GM18517 (cell line): ENCODE measurements around the gene GPSM3.
"Not testable (repeated sequence)": the region's sequence is repeated elsewhere in the genome, so short reads cannot be mapped to it uniquely, and the experiment has no call there.

Experiments
- ATAC-seq: cut with Tn5 transposase; IDR thresholded peaks from one replicate; pipeline ENCODE4 v1.9.1; 2021; ENCODE audit warnings: mild to moderate bottlenecking, moderate library complexity; ENCODE audit not compliant: unreplicated experiment

GPSM3 gene

DNA sequence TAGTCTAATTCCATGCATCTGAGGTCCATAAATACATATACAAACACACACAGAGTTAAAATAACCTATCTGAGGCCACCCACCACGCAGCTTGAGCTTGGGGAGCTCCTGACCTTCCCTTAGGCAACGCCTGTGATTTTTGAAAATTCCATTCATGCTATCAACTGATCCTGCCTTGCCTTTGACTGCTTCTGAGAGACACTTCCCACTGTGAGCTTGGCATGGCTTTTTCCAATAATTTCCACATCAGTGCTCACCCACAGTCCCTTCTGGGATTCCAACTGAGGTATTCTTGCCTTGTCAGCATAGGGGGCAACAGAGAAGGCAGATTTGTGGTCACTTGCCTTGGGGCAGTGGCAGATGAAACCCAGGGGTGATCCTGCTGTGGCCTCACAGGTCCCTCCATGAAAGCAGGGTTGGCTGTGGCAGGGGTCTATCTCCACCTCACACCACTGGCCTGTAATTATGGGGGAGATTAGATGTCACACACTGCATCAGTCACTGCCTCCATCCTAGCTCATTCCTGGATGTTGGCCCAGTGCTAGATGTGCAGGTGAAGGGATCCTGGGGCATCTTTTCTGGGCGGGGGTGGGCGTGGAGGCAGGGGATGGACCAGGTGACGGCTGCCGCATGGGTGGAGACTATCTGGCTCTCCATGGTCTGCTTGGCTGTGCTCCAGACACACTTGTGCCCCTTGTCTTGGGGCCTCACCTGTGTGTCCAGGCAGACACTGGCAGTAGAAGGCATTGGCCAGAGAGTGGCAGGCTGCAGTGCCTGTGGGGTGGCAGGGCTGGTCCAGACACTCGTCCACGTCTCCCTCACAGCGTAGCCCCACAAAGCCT lies 11.2 kb upstream of the GPSM3 start:
- no peak for ATAC-seq

- ATAC-seq = no peak
These were observed 9.7 kb upstream of the GPSM3 start for GRCh38 chr6:32202186-32202585.

DNA sequence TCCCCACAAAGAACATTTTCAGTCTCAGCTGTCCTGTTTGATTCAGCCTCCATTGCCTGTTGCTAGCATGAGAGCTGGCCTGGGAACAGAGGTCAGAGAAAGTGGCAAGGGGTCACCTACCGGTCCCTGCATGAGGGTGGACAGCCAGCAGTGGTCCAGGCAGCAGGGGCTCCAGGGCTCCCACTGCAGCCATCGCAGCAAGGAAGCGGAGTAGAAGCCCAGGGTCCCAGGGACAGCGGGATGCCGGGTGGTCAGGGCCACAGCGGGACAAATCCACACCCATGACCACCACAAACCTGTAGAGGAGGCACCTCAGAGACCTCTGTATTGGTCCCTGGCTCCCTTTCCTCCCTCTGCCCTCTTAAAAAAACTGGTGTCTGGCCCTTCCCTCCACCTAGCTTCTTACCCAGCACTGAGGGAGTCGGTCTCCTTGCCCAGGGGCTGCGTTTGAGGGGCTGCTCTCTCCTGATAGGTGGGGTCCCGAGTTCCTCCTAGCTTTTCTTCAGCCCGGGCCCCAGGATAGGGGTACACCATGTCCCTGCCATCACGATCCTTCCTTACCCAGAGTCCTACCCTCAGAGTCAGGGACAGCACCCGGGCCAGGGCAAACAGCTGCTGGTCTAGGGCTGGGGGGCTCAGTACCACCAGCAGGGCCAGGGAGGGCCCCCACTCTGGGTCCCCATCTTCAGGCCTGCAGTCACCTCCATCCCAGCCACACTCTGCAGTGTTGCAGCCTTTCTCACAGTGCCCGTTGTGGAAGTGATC lies 8.4 kb upstream of the GPSM3 start:
- ATAC-seq = no peak

DNA sequence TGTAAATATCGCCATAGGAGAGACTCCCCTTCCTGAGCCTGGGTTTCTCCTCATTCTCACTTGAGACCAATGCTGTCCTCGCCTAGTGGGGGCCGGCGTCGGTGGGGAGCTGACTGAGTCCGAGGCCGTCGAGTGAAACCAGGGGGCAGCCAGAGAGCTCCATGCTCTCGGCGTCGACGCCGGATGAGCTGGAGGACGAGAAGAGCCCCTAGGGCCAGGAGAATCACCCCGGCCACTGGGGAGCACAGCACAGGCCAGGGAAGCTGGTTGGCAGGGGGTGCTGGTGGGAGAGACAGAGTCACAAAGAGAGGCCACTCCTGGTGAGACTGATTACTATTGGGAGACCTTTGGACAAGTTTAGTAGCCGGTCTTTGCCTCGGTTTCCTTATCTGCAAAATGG lies 6.4 kb upstream of the GPSM3 start:
- no peak for ATAC-seq

- no peak for ATAC-seq
These were observed 5.9 kb upstream of the GPSM3 start for GRCh38 chr6:32198345-32198696.

GRCh38 chr6:32196682-32197616 lies 4.5 kb upstream of the GPSM3 start:
- ATAC-seq = no peak

GRCh38 chr6:32195902-32196681 lies 3.6 kb upstream of the GPSM3 start:
- ATAC-seq = peak; percentile 63

DNA sequence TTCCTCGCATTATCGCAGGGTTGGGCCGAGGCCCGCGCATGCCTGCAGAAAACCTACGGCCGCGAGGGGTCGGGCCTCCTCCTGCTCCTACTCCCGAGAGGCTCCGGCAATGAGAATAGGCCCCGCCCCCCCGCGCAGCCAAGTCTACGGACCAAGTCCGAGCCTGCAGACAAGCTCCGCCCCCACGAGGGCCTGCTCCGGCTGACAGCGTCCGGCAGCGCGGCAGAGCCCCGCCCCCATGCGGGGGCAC lies 3.1 kb upstream of the GPSM3 start:
- ATAC-seq = peak; percentile 75

DNA sequence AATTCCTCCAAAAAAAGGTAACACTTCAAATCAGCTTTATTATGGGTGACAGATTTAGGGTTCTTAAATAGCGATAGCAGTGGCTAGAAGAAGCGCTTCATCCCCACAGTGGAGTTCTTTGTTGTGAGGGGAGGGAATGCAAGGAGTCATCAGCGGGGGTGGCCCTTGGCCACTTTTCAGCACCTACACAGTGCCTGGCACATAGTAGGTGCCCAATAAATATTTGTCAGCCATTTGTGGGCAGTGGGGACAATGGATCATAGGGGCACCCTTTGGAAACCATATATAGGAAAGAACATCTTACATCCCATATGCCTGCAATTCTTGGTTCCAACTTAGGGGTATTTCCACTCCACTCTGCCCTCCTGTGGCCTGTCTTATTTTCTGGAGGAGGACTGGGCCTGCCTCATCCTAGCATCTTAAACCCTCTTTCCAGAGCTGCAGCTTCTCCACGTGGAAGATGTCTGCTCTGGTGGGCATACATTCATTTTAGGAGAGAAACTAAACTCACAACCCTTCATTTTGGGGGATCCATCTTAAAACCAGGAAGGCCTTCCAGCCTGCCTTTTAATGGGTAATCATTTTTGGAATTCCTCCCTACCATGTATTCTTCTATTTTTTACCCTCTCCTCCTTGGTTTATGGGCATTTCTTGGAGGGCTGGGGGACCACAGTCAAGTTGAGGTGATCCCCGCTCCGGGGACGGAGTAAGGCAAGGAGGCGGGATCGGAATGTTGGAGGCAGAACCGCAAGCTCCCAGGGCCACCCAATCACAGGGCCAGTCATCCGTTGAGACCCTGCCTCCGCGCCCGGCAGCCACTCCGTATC lies 2.6 kb upstream of the GPSM3 start:
- no peak for ATAC-seq

- ATAC-seq = no peak
These were observed 1.9 kb upstream of the GPSM3 start for GRCh38 chr6:32194388-32194787.

DNA sequence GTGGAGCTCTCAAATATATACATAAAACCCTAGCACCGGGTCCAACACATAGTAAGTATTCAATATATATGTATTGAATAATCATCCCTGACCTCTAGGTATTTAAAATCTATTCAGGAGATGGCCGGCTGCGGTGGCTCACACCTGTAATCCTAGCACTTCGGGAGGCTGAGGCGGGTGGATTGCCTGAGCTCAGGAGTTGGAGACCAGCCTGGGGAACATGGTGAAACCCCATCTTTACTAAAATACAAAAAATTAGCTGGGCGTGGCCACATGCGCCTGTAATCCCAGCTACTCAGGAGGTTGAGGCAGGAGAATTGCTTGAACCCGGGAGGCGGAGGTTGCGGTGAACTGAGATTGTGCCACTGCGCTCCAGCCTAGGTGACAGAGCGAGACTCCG lies 653 bp upstream of the GPSM3 start:
- ATAC-seq = not testable (repeated sequence)

DNA sequence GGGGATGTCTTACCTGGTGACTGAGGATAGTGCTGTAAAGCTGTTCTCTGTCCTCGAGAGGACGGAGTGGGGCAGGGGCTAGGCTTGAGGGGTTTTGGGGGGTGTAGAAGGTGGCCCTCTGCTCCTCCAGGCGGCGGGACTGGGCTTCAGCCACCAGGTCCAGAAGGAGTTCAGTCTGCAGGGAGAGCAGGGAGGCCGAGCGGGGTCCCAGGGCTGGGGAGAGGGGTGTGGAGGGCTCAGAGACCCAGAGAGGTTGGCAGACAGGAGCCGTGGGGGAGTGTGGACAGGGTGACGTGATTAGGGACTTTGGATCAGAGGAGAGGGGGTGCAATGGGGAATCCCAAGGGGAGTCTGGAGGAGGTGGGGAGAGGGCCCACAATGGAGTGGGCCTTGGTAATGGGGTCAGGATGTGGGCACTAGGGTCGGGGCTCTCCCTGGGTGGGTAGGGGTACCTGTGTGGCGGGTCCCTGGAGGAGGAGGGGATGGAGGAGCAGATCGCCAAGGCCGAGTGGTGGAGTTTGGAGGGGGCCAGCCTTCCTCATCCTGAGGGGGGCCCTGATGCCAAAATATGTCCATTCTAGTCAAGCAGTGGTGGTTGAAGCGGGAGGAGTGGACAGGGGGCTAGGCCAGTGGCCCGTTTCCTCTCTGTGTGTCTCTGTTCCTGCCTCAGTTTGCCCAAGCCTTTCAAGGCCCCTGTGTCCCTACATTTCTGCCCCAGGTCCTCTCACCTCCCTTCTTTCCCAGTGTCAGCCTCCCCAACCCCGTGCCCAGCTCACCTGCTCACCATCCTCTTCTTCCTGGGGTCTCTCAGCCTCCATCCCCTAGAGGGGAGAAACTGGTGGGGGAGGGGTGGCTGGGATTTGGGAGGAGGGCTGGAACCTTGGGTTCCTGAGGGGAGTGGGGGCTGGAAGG lies 491 bp downstream of the GPSM3 start:
- no peak for ATAC-seq

GRCh38 chr6:32190911-32191677 lies 1.3 kb downstream of the GPSM3 start:
- ATAC-seq = no peak

- peak; percentile 47 for ATAC-seq
These were observed 2.2 kb downstream of the GPSM3 start, which contains the start of gene PBX2 for GRCh38 chr6:32190054-32190851. Gene PBX2, minus strand, starts transcription at chr6:32190202. Its CDS starts 287 bp downstream, at chr6:32189915.

GRCh38 chr6:32189742-32190053 lies 2.7 kb downstream of the GPSM3 start:
- ATAC-seq = no peak

- no peak for ATAC-seq
These were observed 3.2 kb downstream of the GPSM3 start for GRCh38 chr6:32189069-32189741.
